Measurements from ENCODE around the gene PPP1R3E.

DNA sequence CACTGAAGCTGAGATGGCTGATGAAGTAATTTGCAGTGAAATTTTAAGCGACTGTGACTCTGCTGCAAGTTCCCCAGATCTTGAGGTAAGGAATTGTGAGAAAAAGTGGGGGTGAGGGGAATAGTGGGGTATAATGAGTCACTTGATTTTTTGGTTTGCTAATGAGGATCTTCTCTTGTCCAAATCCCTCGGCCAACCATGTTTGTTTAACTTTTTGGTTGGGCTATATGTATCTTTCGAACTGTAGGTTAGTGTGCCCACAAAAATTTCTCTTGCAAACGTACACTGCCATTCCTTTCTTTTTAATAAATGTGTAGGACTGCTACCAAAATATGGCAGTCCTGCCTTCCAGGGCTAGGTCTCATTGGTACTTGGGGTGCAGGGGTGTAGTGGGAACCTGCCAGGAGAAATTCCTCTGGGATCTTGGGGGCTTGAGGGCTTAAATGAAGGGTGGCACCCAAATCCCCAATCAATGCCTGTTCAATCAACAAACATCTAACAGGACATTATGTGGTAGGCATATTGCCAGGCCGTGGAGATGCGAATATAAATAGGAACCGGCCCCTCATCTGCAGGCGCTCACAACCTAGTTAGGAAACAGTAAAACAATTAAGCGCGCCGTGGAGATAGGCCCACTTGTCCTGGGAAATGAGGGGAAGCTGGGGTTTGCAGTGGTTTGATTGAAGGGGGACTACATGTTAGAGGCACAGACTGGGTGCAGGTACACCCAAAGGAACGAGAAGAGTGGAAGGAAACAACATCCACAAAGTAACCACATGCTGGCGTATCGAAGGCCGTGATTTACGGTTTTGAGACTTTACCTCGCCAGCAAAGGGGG, 17.3 kb upstream of the PPP1R3E start:
- TF ChIP-seq, protein P1, sequence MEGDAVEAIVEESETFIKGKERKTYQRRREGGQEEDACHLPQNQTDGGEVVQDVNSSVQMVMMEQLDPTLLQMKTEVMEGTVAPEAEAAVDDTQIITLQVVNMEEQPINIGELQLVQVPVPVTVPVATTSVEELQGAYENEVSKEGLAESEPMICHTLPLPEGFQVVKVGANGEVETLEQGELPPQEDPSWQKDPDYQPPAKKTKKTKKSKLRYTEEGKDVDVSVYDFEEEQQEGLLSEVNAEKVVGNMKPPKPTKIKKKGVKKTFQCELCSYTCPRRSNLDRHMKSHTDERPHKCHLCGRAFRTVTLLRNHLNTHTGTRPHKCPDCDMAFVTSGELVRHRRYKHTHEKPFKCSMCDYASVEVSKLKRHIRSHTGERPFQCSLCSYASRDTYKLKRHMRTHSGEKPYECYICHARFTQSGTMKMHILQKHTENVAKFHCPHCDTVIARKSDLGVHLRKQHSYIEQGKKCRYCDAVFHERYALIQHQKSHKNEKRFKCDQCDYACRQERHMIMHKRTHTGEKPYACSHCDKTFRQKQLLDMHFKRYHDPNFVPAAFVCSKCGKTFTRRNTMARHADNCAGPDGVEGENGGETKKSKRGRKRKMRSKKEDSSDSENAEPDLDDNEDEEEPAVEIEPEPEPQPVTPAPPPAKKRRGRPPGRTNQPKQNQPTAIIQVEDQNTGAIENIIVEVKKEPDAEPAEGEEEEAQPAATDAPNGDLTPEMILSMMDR (IDR thresholded peaks at IDR 0.05; ENCODE audit: low read depth, low read length), result no peak
- TF ChIP-seq EZH2phosphoT487 (IDR thresholded peaks at IDR 0.05; ENCODE audit: low read depth), result no peak
